Effector CD8-positive, alpha-beta T cell (primary cell): ENCODE data around the gene PAK3.

ENCODE experiments used
- DNase-seq: peaks from one replicate; lab custom pipeline; 2025; lab: John Stamatoyannopoulos, UW

The PAK3 gene

DNA sequence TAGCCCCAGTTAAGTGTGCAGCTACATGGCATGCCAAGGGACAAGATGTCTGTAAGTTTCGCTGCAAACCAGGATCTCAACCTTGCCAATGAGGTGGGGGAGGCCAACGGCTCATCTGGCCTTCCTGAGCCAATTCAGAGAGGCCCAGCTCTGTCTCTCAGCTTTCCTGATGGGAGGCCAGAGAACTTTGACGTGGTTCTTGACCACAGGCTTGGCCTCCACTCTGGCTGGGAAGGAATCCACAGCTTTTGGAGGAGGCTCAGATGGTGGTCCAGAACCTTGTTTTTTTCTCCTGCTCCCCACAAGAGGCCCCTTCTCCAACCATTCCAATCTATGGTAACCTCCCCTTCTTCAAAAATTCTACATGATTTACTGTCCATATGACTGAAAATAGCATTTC, 164.5 kb downstream of the PAK3 start:
- no peak for DNase-seq

DNA sequence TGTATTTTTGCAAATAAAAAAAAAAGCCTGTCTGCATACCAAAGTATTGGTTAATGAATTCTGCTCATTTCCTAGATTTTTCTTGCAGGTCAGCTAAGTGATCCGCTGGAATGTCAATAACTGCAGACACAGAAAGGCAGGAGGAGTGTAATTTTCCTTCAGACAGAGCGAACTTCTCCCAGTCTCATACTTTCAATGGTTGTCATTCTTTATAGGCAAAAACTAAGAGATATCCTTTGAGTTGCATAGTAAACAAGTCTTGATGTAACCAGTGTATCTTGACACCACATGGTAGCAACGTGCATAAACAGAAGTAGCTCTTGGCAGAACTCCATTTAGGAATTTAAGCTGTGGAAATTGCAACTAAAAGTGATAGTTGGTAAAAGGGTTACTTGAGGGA, 166.1 kb downstream of the PAK3 start:
- DNase-seq: no peak

DNA sequence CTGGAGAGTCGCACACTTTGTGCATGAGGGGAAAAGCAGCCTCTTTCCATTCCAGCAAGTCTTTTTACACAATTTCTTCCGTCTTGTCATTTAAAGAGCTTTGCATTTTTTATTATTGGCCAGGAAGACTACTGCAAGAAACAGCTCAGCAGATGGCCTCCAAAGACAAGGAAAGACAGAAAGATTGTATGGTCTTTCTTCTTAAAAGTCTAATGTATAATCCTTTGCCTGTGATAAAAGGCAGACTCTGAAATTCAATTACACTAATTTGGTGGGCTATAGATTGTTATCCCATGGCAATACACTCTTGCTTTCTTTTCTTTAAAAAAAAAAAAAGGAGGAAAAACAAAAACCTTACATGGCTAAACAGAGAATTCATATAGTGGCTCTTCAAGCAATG, 168.4 kb downstream of the PAK3 start:
- DNase-seq: no peak

DNA sequence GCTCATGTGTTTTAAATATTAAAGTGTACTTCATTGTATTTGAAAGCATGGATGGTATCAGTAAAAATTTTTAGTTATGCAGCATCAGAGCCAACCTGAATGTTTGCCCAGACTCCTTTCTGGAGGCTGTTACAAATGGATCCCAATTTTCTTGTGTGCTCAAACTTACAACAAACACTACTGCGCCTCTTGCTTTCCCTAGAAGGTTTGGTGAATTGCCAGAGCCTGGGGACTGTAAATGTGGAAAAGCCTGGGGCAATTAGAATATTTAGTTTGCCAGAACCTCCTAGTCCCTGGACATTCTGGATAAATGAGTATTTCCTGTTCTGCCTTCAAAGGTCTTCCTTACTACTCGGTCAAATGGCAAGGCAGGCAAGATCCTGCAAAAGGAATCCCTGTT, 169.5 kb downstream of the PAK3 start:
- DNase-seq: no peak

DNA sequence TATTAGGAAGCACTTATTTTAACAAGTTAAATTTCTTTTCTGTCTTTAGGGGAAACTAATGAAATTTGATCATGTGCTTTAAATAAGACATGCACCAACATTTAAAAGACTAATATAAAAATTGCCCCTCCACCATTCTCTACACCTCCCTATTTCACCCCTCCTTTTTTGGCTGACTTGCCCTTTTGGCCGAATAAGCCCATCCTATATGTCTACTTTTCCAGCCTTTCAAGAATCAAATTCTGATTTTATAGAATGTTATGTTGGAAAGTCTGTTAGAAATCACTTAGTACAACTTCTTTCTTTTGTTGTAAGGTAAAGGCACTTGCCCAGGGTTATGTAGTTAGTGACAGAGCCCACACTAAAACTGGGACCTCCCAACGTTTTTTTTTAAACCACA, 172.5 kb downstream of the PAK3 start:
- DNase-seq: no peak

DNA sequence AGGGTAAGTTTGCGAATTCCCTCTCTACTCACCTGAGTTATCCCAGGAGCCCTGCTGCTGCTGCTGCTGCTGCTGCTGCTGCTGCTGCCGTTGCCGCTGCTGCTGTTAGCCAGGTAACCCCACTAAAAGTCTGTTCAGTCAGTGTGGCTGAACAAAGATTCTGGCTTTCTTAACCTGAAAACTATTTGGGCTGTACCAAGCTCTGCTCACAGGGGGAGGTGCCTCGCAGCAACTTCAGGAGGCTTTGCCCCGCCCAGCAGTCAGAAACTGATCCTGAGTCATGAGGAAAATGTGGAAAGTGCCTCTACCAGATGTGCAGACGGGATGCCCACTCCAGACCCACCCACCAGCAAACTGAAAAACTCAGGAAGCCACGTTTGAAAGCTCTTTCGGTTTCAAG, 174.3 kb downstream of the PAK3 start, which contains the start of gene CAPN6:
Gene CAPN6 (minus strand): TSS at position 145 of the 400 bp plus-strand sequence. CDS start 6,547 bp downstream, outside the sequence.
- DNase-seq: no peak
